Mesenchymal stem cell (in vitro differentiated cells and primary cell): ENCODE data around the gene KIAA1217.

Experiments used
- DNase-seq: peaks from one replicate; pipeline ENCODE4 v3.0.0-alpha.2; 2013
- H2AFZ ChIP-seq: one replicate; pipeline ENCODE4 v1.6.1; 2013; ENCODE audit warnings: low read depth, mild to moderate bottlenecking, control low read depth, inconsistent platforms, low read length, moderate library complexity
- H2AK5ac ChIP-seq: 2 replicates; pipeline ENCODE4 v1.6.1; 2013; ENCODE audit warnings: low read length, moderate library complexity, mild to moderate bottlenecking, inconsistent platforms; ENCODE audit not compliant: severe bottlenecking
- H2BK120ac ChIP-seq: one replicate; pipeline ENCODE4 v1.6.1; 2013; ENCODE audit warnings: low read depth, mild to moderate bottlenecking, inconsistent platforms, low read length, moderate library complexity
- H2BK12ac ChIP-seq, 2 experiments: one replicate each; pipeline ENCODE4 v1.6.1; 2013; ENCODE audit warnings: inconsistent platforms in 2 of 2, low read length in 2 of 2, mild to moderate bottlenecking in 2 of 2, moderate library complexity in 2 of 2, control low read depth in 1 of 2
- H2BK15ac ChIP-seq: one replicate; pipeline ENCODE4 v1.6.1; 2013; ENCODE audit warnings: mild to moderate bottlenecking, low read depth, inconsistent platforms; ENCODE audit not compliant: poor library complexity, severe bottlenecking
- H2BK5ac ChIP-seq: 2 replicates; pipeline ENCODE4 v1.6.1; 2013; ENCODE audit warnings: low read depth, mild to moderate bottlenecking, low read length, control low read depth, inconsistent platforms; ENCODE audit not compliant: poor library complexity, severe bottlenecking
- H3K14ac ChIP-seq, 2 experiments: one replicate each; pipeline ENCODE4 v1.6.1; 2013; ENCODE audit warnings: inconsistent platforms in 2 of 2, low read length in 2 of 2, control low read depth in 1 of 2, mild to moderate bottlenecking in 1 of 2, moderate library complexity in 1 of 2
- H3K18ac ChIP-seq, 2 experiments: one replicate each; pipeline ENCODE4 v1.6.1; 2013; ENCODE audit warnings: inconsistent platforms in 2 of 2, low read length in 2 of 2, control low read depth in 1 of 2, low read depth in 1 of 2, mild to moderate bottlenecking in 1 of 2
- H3K23ac ChIP-seq, 2 experiments: one replicate each; pipeline ENCODE4 v1.6.1; 2013; ENCODE audit warnings: inconsistent platforms in 2 of 2, low read length in 2 of 2, mild to moderate bottlenecking in 2 of 2, moderate library complexity in 2 of 2, control low read depth in 1 of 2
- H3K27ac ChIP-seq: 2 replicates; pipeline ENCODE4 v1.5.1; 2013; ENCODE audit warnings: mild to moderate bottlenecking, moderate library complexity, low read length, control low read depth, inconsistent platforms; ENCODE audit not compliant: poor library complexity, severe bottlenecking
- H3K27me3 ChIP-seq, 2 experiments: 2 replicates each; pipeline versions ENCODE4 v1.6.1 to v1.7.0; 2013; ENCODE audit warnings: low read length in 2 of 2, mild to moderate bottlenecking in 2 of 2, moderate library complexity in 2 of 2, control low read depth in 1 of 2, inconsistent platforms in 1 of 2; ENCODE audit not compliant: control insufficient read depth in 1 of 2, insufficient read depth in 1 of 2
- H3K36me3 ChIP-seq, 2 experiments: 2 replicates each; pipeline versions ENCODE4 v1.6.1 to v1.7.0; 2013; ENCODE audit warnings: low read length in 2 of 2, control low read depth in 1 of 2, inconsistent platforms in 1 of 2, low read depth in 1 of 2, mild to moderate bottlenecking in 1 of 2; ENCODE audit not compliant: insufficient read depth in 2 of 2, control insufficient read depth in 1 of 2
- H3K4ac ChIP-seq, 2 experiments: one replicate each; pipeline ENCODE4 v1.6.1; 2013; ENCODE audit warnings: inconsistent platforms in 2 of 2, low read length in 2 of 2, mild to moderate bottlenecking in 2 of 2, moderate library complexity in 2 of 2, control low read depth in 1 of 2, low read depth in 1 of 2
- H3K4me1 ChIP-seq: 2 replicates; pipeline ENCODE4 v1.6.1; 2013; ENCODE audit warnings: low read depth, low read length, control low read depth; ENCODE audit not compliant: control insufficient read depth, insufficient read depth
- H3K4me2 ChIP-seq: 2 replicates; pipeline ENCODE4 v1.6.1; 2013; ENCODE audit warnings: low read length, mild to moderate bottlenecking, inconsistent platforms; ENCODE audit not compliant: poor library complexity, severe bottlenecking
- H3K4me3 ChIP-seq, 2 experiments: 2 replicates each; pipeline versions ENCODE4 v1.5.1 to v1.7.0; 2013; ENCODE audit warnings: low read length in 2 of 2, mild to moderate bottlenecking in 2 of 2, control low read depth in 1 of 2, low read depth in 1 of 2; ENCODE audit not compliant: insufficient read depth in 1 of 2
- H3K79me1 ChIP-seq: replicated peaks from 2 replicates; pipeline ENCODE4 v1.6.1; 2013; ENCODE audit warnings: mild to moderate bottlenecking, control low read depth, low read length, inconsistent platforms; ENCODE audit not compliant: poor library complexity, severe bottlenecking
- H3K9ac ChIP-seq: 2 replicates; pipeline ENCODE4 v1.7.0; 2013; ENCODE audit warnings: mild to moderate bottlenecking, low read length, moderate library complexity
- H3K9me3 ChIP-seq: 2 replicates; pipeline ENCODE4 v1.7.0; 2013; ENCODE audit warnings: mild to moderate bottlenecking, low read length; ENCODE audit not compliant: control insufficient read depth
- H4K8ac ChIP-seq: one replicate; pipeline ENCODE4 v1.6.1; 2013; ENCODE audit warnings: inconsistent platforms, mild to moderate bottlenecking, low read length, moderate library complexity
- H4K91ac ChIP-seq: one replicate; pipeline ENCODE4 v1.6.1; 2013; ENCODE audit warnings: mild to moderate bottlenecking, low read length, inconsistent platforms
- WGBS: methylation state at CpG from one replicate; pipeline ENCODE4 v1.1.7; 2013; ENCODE audit warnings: mixed read lengths; 5-methylcytosine and 5-hydroxymethylcytosine counted together

Gene KIAA1217

GRCh38 chr10:24193330-24193729 lies 15.6 kb upstream of the KIAA1217 start:
- no peak overlapping the region for H3K27ac ChIP-seq
- H3K4me2 ChIP-seq = no peak overlapping the region
- H2BK12ac ChIP-seq = no peak overlapping the region
- H4K8ac ChIP-seq = no peak overlapping the region
- H3K4me3 ChIP-seq = no peak overlapping the region
- WGBS = 84% methylated on average over 4 of the region's 5 CpGs
- H3K23ac ChIP-seq = no peak overlapping the region
- no peak overlapping the region for H2AK5ac ChIP-seq
- H3K27me3 ChIP-seq = peaks cover 0 to 8% of the 10 kb centered on the region in 2 experiments
- H3K9ac ChIP-seq = no peak overlapping the region
- no peak overlapping the region for H3K14ac ChIP-seq
- no peaks in the 10 kb centered on the region for H3K36me3 ChIP-seq
- H2BK5ac ChIP-seq = no peak overlapping the region
- no peak overlapping the region for H3K18ac ChIP-seq
- H3K4me1 ChIP-seq = no peaks in the 10 kb centered on the region
- H3K79me1 ChIP-seq = no peaks in the 10 kb centered on the region
- H2BK120ac ChIP-seq = no peak overlapping the region
- no peak overlapping the region for H2BK15ac ChIP-seq
- H3K9me3 ChIP-seq = no peaks in the 10 kb centered on the region
- H4K91ac ChIP-seq = no peak overlapping the region
- DNase-seq = no peak
- H3K4ac ChIP-seq = no peak overlapping the region
- no peak overlapping the region for H2AFZ ChIP-seq

- no peaks in the 10 kb centered on the region for H3K9me3 ChIP-seq
- H4K8ac ChIP-seq = no peak overlapping the region
- H3K36me3 ChIP-seq = no peaks in the 10 kb centered on the region
- H3K27ac ChIP-seq = no peak overlapping the region
- no peak overlapping the region for H3K23ac ChIP-seq
- WGBS = 92% methylated on average over 2 of the region's 2 CpGs
- no peak overlapping the region for H2BK15ac ChIP-seq
- no peak overlapping the region for H3K14ac ChIP-seq
- no peak overlapping the region for H2AFZ ChIP-seq
- no peak for DNase-seq
- H3K4me3 ChIP-seq = no peak overlapping the region
- H2BK120ac ChIP-seq = no peak overlapping the region
- no peak overlapping the region for H3K4ac ChIP-seq
- H2BK12ac ChIP-seq = no peak overlapping the region
- H3K9ac ChIP-seq = no peak overlapping the region
- H3K4me1 ChIP-seq = no peaks in the 10 kb centered on the region
- no peak overlapping the region for H4K91ac ChIP-seq
- no peak overlapping the region for H2BK5ac ChIP-seq
- H3K79me1 ChIP-seq = no peaks in the 10 kb centered on the region
- H3K27me3 ChIP-seq = peaks cover 0 to 14% of the 10 kb centered on the region in 2 experiments
- H3K4me2 ChIP-seq = no peak overlapping the region
- H2AK5ac ChIP-seq = no peak overlapping the region
- H3K18ac ChIP-seq = no peak overlapping the region
Measured at GRCh38 chr10:24197263-24197662, 11.7 kb upstream of the KIAA1217 start.

- Histone ChIP-seq H2BK5ac (no peak overlapping the region), H3K9ac (no peak overlapping the region), H3K18ac (no peak overlapping the region), H2BK12ac (no peak overlapping the region), H3K9me3 (no peaks in the 10 kb centered on the region), H3K27me3 (peaks cover 0 to 14% of the 10 kb centered on the region in 2 experiments), H2AFZ (no peak overlapping the region), H2BK15ac (no peak overlapping the region), H3K4me3 (no peak overlapping the region), H3K36me3 (no peaks in the 10 kb centered on the region), H3K4ac (no peak overlapping the region), H3K4me1 (no peaks in the 10 kb centered on the region), H2AK5ac (no peak overlapping the region), H2BK120ac (no peak overlapping the region), H3K23ac (no peak overlapping the region), H4K91ac (peak overlapping the region; percentile 39), H3K14ac (no peak overlapping the region), H4K8ac (no peak overlapping the region), H3K4me2 (no peak overlapping the region), H3K27ac (no peak overlapping the region), H3K79me1 (no peaks in the 10 kb centered on the region)
- no peak for DNase-seq
- 78% methylated on average over 12 of the region's 14 CpGs for WGBS
Measured at GRCh38 chr10:24201503-24202180, 7.3 kb upstream of the KIAA1217 start.

- WGBS = 40% methylated on average over 6 of the region's 6 CpGs
Measured at GRCh38 chr10:24202181-24202570, 6.8 kb upstream of the KIAA1217 start.

More at GRCh38 chr10:24202181-24202570, 6.8 kb upstream of the KIAA1217 start:
- H3K4ac ChIP-seq = no peak overlapping the region
- H2BK12ac ChIP-seq = no peak overlapping the region
- H3K23ac ChIP-seq = no peak overlapping the region
- H3K9me3 ChIP-seq = no peaks in the 10 kb centered on the region
- H2AK5ac ChIP-seq = no peak overlapping the region
- H3K27me3 ChIP-seq = peaks cover 0 to 17% of the 10 kb centered on the region in 2 experiments
- H3K4me3 ChIP-seq = no peak overlapping the region
- H3K36me3 ChIP-seq = no peaks in the 10 kb centered on the region
- H3K14ac ChIP-seq = no peak overlapping the region
- no peak overlapping the region for H2BK120ac ChIP-seq
- no peak overlapping the region for H3K18ac ChIP-seq
- no peak overlapping the region for H4K91ac ChIP-seq
- H3K4me1 ChIP-seq = no peaks in the 10 kb centered on the region
- no peaks in the 10 kb centered on the region for H3K79me1 ChIP-seq
- no peak overlapping the region for H3K27ac ChIP-seq
- no peak overlapping the region for H3K4me2 ChIP-seq
- no peak overlapping the region for H2BK5ac ChIP-seq
- no peak overlapping the region for H2BK15ac ChIP-seq
- no peak overlapping the region for H3K9ac ChIP-seq
- DNase-seq = no peak
- no peak overlapping the region for H4K8ac ChIP-seq
- no peak overlapping the region for H2AFZ ChIP-seq
